Measurements from ENCODE around the gene TRAF5.

DNA sequence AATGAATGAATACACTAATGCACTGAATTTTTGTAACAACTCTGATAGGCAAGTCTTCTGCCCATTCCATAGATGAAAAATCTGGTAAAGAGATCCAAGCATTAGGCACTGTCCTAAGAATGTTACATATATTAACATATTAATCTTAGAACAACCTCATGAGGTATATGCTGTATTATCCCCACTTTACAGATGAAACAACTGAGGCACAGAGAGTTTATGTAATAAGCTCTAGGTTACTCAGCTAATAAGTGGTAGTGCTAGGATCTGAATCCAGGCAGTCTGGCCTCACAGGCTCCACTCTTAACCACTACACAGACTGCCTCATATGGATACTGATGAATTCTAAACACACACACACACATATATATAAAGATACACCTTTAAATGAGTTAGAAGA is 52.8 kb downstream of the TRAF5 start:
- TF ChIP-seq POLR2A (IDR thresholded peaks at IDR 0.05) (no peak), POLR2AphosphoS5 (IDR thresholded peaks at IDR 0.05) (no peak)
